GM18909 (cell line): ENCODE data around the gene PARN.
"Not testable (repeated sequence)": the region's sequence is repeated elsewhere in the genome, so short reads cannot be mapped to it uniquely, and the experiment has no call there.

Experiments
- ATAC-seq: cut with Tn5 transposase; IDR thresholded peaks from one replicate; pipeline ENCODE4 v1.9.1; 2021; ENCODE audit warnings: mild to moderate bottlenecking; ENCODE audit not compliant: unreplicated experiment, poor library complexity

Gene PARN

DNA sequence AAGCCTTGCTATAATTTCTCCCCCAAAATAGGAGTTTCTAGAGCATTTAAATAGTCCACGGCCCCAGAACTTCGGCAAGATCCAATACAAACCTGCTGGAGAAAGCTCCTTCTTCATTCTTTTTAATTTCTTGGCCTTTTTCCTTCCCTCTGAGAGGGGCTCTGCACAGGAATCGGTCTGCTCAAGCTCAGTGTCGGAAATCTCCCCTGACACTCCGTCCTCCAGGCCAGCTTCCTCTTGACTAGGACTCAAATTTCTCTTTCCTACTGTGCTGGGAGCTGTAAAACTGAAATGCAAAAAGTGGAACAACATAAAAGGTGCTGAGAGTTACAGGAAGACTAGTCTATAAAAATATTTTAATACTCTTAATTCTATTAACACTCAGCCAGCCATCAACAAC is 183.3 kb downstream of the PARN start:
- no peak for ATAC-seq

GRCh38 chr16:14445937-14446715 is 183.9 kb downstream of the PARN start:
- ATAC-seq, result no peak

GRCh38 chr16:14444979-14445810 is 184.9 kb downstream of the PARN start:
- ATAC-seq, result no peak

GRCh38 chr16:14441533-14441932 is 188.5 kb downstream of the PARN start:
- not testable (repeated sequence) for ATAC-seq

DNA sequence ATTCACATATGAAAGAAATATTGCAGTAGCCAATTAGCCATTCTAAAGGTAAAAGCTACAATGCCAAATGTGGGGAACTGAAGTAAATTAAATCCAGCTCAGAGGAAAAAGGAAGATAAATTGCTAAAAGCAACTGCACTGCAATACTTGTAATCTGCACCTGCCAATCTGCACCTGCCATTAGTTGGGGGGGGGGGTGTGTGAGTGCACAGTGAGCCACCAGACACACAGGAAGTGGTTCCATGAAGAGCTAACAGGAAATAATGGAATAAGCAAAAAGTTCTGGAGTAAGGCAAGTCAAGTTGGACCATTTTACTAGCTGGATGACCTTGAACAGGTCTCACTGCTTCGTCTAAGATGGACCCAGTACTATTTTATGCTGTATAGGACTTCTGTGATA is 191.8 kb downstream of the PARN start:
- ATAC-seq, result no peak

GRCh38 chr16:14437426-14437825 is 192.6 kb downstream of the PARN start:
- no peak for ATAC-seq

GRCh38 chr16:14436401-14436955 is 193.6 kb downstream of the PARN start:
- no peak for ATAC-seq

- no peak for ATAC-seq
Measured at GRCh38 chr16:14434860-14435259, 195.2 kb downstream of the PARN start.

DNA sequence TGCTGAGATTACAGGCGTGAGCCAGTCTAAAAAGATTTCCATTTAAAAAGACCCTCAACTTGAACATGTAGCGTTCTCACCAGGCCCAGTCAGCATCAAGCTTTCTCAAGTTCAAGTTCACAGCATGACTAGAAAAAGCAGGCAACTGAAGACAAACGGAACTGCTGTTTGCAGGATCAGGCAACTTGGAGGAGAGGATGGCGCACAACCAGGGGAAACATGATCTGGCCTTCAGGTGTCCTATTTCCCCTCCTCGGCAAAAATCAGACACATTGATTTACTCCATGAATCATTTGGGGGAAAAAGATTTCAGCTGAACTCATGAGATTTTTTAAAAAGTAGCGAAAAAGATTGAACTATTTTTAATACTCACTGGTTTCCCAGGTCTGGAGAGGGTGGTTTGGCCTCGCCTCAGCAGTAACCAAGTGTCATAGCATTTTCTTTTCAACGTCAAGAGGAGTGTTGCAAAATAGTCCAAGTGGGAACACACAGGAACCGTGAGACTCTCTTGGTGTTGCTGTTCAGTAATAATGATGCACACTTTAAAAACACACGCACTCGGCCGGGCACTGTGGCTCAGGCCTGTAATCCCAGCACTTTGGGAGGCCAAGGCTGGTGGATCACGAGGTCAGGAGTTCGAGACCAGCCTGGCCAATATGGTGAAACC is 201.0 kb downstream of the PARN start:
- not testable (repeated sequence) for ATAC-seq

- ATAC-seq, result no peak
Measured at GRCh38 chr16:14428043-14428442, 202.0 kb downstream of the PARN start.

DNA sequence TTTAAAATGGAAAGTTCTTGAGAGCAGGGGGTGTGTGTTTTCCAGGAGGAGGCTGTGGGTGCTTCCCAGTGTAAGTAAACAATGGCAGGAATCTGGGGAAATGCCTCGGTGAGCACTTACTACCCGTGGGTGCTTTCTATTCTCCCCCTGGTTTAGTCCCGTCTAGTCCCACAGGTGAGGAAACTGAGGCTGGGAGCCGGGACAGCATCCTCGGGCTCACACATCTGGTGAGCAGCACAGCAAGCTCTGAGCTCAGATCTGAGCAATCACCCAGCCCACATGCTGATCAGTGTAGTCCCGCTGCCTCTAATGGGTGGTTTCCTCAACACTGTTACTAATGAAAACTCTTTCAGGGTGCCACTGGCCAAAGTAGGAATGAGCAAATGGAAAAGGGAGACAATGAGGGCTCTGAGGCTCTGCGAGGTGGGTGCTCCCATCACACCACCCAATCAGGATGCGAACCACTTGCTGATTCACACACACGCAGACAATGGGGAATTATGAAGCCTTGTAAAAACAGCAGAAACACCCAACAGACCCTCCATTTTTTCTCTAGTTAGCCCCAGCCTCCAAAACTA is 202.6 kb downstream of the PARN start:
- ATAC-seq, result no peak

DNA sequence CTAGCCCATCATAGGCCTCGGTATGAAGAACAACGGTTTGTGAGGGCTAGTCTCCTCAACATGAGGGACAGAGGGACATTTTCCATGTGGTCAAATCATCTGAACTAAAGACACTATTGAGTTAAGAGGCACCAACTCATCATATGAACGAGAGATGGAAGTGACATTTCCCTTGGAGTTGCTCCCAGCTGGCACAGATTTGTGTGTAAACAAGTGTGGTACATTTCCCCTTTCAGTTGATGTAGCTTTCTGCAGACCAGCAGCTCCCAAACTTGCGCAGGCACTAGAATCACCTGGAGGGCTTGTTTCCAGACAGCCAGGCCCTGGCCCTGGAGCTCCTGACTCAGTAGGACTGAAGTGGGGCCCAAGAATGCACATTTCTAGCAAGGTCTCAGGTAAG is 205.5 kb downstream of the PARN start:
- ATAC-seq, result no peak

GRCh38 chr16:14423344-14423743 is 206.7 kb downstream of the PARN start:
- ATAC-seq, result no peak

DNA sequence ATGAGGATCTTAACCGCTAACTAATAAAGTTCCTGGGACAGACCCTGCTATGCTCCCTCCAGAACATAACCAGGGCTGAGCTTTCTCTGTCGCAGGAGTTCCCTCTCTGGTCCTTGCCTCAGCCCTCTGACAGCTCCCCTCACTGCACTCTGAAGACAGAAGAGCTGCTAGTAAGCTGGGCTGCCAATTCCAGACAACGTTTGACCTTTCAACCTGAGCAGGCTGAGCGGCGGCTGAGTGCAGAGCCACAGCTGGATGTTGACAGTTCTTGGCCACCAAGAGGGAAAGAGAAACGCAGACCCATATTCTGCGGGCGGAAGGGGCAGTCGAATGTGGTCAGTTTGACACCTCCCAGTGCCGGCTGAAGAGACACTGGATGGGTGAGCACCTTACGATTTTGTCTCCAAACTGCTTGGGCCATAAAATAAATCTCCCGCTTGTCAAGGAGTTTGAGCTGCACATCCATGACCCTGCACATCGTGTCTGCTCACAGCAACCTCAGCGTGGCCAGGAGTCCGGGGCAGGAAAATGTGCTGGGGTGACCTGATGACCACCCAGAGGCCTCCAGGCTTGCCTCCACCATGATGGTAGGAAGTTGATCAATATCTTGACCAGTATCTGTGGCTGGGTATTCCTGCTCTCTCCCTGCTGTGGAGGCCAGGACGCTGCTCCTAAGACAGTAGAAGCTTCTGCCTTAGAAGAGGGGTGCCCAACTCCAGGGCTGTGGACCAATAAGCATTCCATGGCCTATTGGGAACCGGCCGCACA is 209.2 kb downstream of the PARN start:
- no peak for ATAC-seq

- ATAC-seq, result not testable (repeated sequence)
Measured at GRCh38 chr16:14420243-14420642, 209.8 kb downstream of the PARN start.

- no peak for ATAC-seq
Measured at GRCh38 chr16:14419817-14420216, 210.2 kb downstream of the PARN start.

GRCh38 chr16:14418795-14419225 is 211.2 kb downstream of the PARN start:
- ATAC-seq, result no peak

DNA sequence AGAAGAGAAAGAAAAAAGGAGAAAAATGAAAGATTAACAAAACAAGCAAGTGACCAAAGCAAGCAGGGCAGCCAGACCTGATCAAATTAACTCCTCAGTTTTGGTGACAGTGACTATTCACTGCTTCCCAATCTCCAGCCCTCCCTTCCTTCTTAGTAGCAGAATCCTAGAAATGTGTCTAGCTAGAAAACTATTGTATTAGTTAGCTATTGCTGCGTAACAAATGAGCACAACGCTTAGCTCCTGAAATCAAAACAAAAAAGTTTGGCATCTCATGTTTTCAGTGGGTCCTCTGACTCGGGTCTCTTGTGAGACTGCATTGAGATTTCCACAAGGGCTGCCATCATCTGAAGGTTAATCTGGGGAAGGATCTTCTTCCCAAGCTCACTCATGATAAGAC is 213.9 kb downstream of the PARN start:
- ATAC-seq, result no peak

DNA sequence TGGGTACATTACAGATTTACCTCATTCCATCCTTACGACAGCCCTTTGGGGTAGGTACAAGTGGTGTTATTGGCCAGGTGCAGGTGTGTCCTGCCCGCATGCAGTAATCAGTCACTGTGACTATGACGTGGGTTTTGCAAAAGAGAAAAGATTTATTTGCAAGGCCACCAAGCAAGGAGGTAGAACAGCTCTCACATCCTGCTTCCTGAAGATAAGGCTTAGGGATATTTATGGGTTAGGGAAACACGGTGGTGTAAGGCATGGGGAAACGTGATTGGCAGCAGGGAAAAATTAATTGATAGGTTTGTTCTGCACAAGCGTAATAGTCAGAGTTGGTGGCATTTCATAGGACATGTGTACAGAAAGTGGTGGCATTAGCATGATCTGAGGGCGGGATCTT is 214.8 kb downstream of the PARN start:
- ATAC-seq, result no peak

DNA sequence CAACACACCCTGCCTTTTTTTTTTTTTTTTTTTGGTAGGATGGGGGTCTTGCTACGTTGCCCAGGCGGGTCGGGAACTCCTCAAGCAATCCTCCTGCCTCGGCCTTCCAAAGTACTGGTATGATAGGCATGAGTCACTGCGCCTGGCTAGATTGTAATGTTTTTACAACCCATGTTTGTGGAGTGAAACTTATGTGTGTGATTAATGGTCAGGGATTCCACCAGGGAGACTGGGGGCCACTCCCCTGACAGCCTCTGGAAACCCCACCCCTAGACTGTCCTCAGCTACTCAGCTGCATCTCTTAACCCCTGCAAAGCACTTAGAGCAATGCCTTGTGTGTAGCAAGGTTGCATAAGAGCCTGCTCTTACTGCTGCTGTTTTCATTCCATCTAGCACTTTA is 220.5 kb downstream of the PARN start:
- ATAC-seq, result no peak
